NCI-H146 treated with DMSO at 0.1 percent for 48 hours (cell line): ENCODE data around the gene FPGT.
"Not testable (repeated sequence)": the region's sequence is repeated elsewhere in the genome, so short reads cannot be mapped to it uniquely, and the experiment has no call there.

Experiments
- DNase-seq: peaks from one replicate; lab custom pipeline; 2025; ENCODE audit not compliant: unreplicated experiment; lab: John Stamatoyannopoulos, UW

Gene FPGT

GRCh38 chr1:74253243-74253824, 55.3 kb downstream of the FPGT start:
- not testable (repeated sequence) for DNase-seq
